SJCRH30 (cell line): Measurements from ENCODE around the gene CD1D. TPM values are rescaled to one million over a fixed set of nuclear protein-coding genes. Genes with fewer than 3 reads are reported as not detected.
A peak's percentile ranks its signal among the peaks of the same experiment; 100 is the strongest.
"Not testable (repeated sequence)": the region's sequence is repeated elsewhere in the genome, so short reads cannot be mapped to it uniquely, and the experiment has no call there.

Source experiments
- DNase-seq, 2 experiments: peaks; one replicate each; pipeline ENCODE4 v3.0.0-alpha.2; 2015 to 2020
- H3K27ac ChIP-seq: fragments of 250-450 bp; sonication (Bioruptor Pico); 2 replicates; pipeline ENCODE4 v1.5.1; 2020; ENCODE audit warnings: mild to moderate bottlenecking, moderate library complexity
- H3K27me3 ChIP-seq: fragments of 250-450 bp; sonication (Bioruptor Pico); 2 replicates; pipeline ENCODE4 v1.5.1; 2020; ENCODE audit warnings: mild to moderate bottlenecking, moderate library complexity
- H3K36me3 ChIP-seq: fragments of 250-450 bp; sonication (Bioruptor Pico); 2 replicates; pipeline ENCODE4 v1.5.1; 2020; ENCODE audit warnings: mild to moderate bottlenecking, moderate library complexity
- H3K4me1 ChIP-seq: fragments of 250-450 bp; sonication (Bioruptor Pico); 2 replicates; pipeline ENCODE4 v1.5.1; 2020; ENCODE audit warnings: mild to moderate bottlenecking, moderate library complexity
- H3K4me3 ChIP-seq: fragments of 250-450 bp; sonication (Bioruptor Pico); 2 replicates; pipeline ENCODE4 v1.5.1; 2020; ENCODE audit warnings: mild to moderate bottlenecking, moderate library complexity
- H3K9me3 ChIP-seq: fragments of 250-450 bp; sonication (Bioruptor Pico); replicated peaks from 2 replicates; pipeline ENCODE4 v1.5.1; 2020; ENCODE audit warnings: mild to moderate bottlenecking, moderate library complexity
- total RNA-seq: library from RNA; depleted of rRNA; stranded (reverse); fragments of >200 nt; shearing (Covaris generic); gene quantifications from 2 replicates; pipeline ENCODE4 v1.2.3, GENCODE V29; 2014; rRNA removed

Gene CD1D
- total RNA-seq, 1 experiment from 2014 or later = not detected

GRCh38 chr1:158189624-158190023 lies 8.9 kb downstream of the CD1D start:
- Histone ChIP-seq H3K36me3 (no peaks in the 10 kb centered on the region), H3K27me3 (no peaks in the 10 kb centered on the region), H3K9me3 (no peaks in the 10 kb centered on the region), H3K27ac (no peak overlapping the region), H3K4me3 (no peak overlapping the region), H3K4me1 (no peaks in the 10 kb centered on the region)
- DNase-seq = no peak

GRCh38 chr1:158191299-158191698 lies 10.6 kb downstream of the CD1D start:
- Histone ChIP-seq H3K27ac (no peak overlapping the region), H3K4me3 (no peak overlapping the region), H3K9me3 (no peaks in the 10 kb centered on the region), H3K27me3 (no peaks in the 10 kb centered on the region), H3K36me3 (no peaks in the 10 kb centered on the region), H3K4me1 (no peaks in the 10 kb centered on the region)
- DNase-seq = no peak

DNA sequence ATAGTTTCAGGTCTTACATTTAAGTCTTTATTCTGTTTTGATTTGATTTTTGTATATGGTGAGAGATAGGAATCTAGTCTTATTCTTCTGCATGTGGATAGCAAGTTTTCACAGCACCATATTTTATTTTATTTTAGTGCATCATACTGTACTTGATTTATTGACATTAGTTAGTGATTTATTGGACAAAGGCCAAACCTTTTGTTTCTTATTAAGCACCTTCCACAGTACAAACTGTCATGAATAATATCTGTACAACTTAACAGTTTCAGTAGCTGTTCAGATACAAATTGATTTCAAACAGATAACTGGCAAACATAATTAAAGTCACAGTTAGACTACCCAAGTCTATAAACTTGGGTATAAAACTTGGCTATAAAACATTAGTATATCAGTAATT lies 15.8 kb downstream of the CD1D start:
- Histone ChIP-seq H3K27me3 (no peaks in the 10 kb centered on the region), H3K4me3 (no peak overlapping the region), H3K4me1 (no peaks in the 10 kb centered on the region), H3K9me3 (no peaks in the 10 kb centered on the region), H3K36me3 (no peaks in the 10 kb centered on the region), H3K27ac (no peak overlapping the region)
- DNase-seq = no peak

- Histone ChIP-seq H3K4me1 (no peaks in the 10 kb centered on the region), H3K27me3 (no peaks in the 10 kb centered on the region), H3K9me3 (no peaks in the 10 kb centered on the region), H3K27ac (no peak overlapping the region), H3K4me3 (no peak overlapping the region), H3K36me3 (no peaks in the 10 kb centered on the region)
- no peak for DNase-seq
These were observed 19.2 kb downstream of the CD1D start for GRCh38 chr1:158199849-158200248.

DNA sequence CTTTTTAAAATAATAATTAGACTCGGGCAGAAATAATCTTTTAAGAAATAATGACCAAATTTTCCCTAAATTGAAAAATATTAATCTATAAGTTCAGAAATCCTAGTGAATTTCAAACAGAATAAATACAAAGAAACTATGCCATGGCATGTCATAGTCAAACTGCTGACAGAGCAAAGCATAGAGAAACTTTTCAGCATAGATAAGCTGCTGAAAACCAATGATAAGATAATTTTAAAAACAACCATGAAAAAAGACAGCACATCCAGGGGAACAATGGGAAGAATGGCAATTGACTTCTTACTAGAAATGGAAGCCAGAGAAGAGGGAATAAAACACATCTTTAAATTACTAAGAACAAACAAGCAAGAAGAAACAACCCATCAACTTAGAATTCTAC lies 19.8 kb downstream of the CD1D start:
- no peak for DNase-seq
- no peaks in the 10 kb centered on the region for H3K9me3 ChIP-seq
- H3K27me3 ChIP-seq = no peaks in the 10 kb centered on the region
- H3K27ac ChIP-seq = no peak overlapping the region
- no peak overlapping the region for H3K4me3 ChIP-seq
- H3K4me1 ChIP-seq = no peaks in the 10 kb centered on the region
- no peaks in the 10 kb centered on the region for H3K36me3 ChIP-seq

GRCh38 chr1:158203693-158204457 lies 23.2 kb downstream of the CD1D start:
- no peaks in the 10 kb centered on the region for H3K27me3 ChIP-seq
- no peak overlapping the region for H3K4me3 ChIP-seq
- DNase-seq = peak; percentile 16 to 77
- no peak overlapping the region for H3K27ac ChIP-seq
- no peaks in the 10 kb centered on the region for H3K4me1 ChIP-seq
- H3K9me3 ChIP-seq = no peaks in the 10 kb centered on the region
- no peaks in the 10 kb centered on the region for H3K36me3 ChIP-seq

- H3K4me3 ChIP-seq = no peak overlapping the region
- H3K36me3 ChIP-seq = no peaks in the 10 kb centered on the region
- H3K9me3 ChIP-seq = no peaks in the 10 kb centered on the region
- H3K27ac ChIP-seq = no peak overlapping the region
- no peaks in the 10 kb centered on the region for H3K4me1 ChIP-seq
- no peaks in the 10 kb centered on the region for H3K27me3 ChIP-seq
- no peak for DNase-seq
These were observed 23.7 kb downstream of the CD1D start for GRCh38 chr1:158204458-158204827.

GRCh38 chr1:158208586-158209116 lies 28.0 kb downstream of the CD1D start:
- Histone ChIP-seq H3K27ac (no peak overlapping the region), H3K9me3 (no peaks in the 10 kb centered on the region), H3K4me1 (no peaks in the 10 kb centered on the region), H3K36me3 (no peaks in the 10 kb centered on the region), H3K27me3 (no peaks in the 10 kb centered on the region), H3K4me3 (no peak overlapping the region)
- no peak for DNase-seq

GRCh38 chr1:158212320-158212719 lies 31.6 kb downstream of the CD1D start:
- no peaks in the 10 kb centered on the region for H3K9me3 ChIP-seq
- H3K4me1 ChIP-seq = no peaks in the 10 kb centered on the region
- no peak overlapping the region for H3K4me3 ChIP-seq
- no peaks in the 10 kb centered on the region for H3K36me3 ChIP-seq
- no peaks in the 10 kb centered on the region for H3K27me3 ChIP-seq
- H3K27ac ChIP-seq = no peak overlapping the region
- DNase-seq = no peak

DNA sequence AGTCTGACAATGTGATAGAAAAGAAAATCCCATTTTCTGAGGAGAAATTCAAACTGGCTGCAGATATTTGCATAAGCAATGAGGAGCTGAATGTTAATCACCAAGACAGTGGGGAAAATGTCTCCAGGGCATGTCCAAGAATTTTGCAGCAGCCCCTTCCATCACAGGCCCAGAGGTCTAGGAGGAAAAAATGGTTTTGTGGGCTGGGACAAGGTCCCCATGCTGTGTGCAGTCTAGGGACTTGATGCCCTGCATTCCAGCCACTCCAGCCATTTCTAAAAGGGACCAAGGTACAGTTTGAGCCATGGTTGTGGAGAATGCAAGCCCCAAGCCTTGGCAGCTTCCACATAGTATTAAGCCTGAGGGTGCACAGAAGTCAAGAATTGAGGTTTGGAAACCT lies 42.8 kb downstream of the CD1D start:
- not testable (repeated sequence) for DNase-seq, H3K4me1 ChIP-seq, H3K9me3 ChIP-seq, H3K27me3 ChIP-seq, H3K27ac ChIP-seq, H3K36me3 ChIP-seq, H3K4me3 ChIP-seq

DNA sequence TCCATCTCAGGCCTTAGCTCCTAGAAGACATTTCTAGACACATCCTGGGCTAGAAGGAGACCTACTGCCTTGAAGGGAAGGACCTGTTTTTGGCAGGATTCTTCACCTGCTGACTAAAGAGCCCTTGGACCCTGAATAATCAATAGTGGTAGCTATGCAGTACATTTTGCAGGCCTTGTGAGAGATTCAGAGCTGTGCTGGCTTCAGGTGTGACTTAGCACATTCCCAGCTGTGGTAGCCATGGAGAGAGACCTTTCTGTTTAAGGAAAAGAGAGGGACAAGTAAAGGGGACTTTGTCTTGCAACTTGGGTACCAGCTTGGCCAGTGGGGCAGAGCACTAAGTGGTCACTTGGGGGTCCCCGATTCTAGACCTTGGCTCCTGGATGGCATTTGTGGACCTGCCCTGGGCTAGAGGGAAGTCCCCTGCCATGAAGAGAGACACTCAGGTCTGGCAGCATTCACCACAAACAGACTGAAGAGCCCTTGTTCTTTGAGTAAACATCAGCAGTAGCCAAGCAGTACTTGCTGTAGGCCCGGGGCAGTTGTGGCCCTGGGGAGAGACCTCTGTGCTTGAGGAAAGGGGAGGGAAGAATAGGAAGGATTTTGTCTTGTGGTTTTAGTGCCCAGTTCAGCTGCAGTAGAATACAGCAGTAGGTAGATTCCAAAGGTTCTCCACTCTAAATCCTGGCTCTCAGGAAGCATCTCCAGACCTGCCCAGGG lies 47.4 kb downstream of the CD1D start:
- no peaks in the 10 kb centered on the region for H3K36me3 ChIP-seq
- no peak for DNase-seq
- H3K4me1 ChIP-seq = no peaks in the 10 kb centered on the region
- H3K27ac ChIP-seq = no peak overlapping the region
- H3K9me3 ChIP-seq = no peaks in the 10 kb centered on the region
- H3K27me3 ChIP-seq = no peaks in the 10 kb centered on the region
- no peak overlapping the region for H3K4me3 ChIP-seq

Other genes starting within 250 kb of the CD1D start
- 26.3 and 26.4 TPM in 2 replicates for gene KIRREL1, start 187.2 kb upstream of the CD1D start, total RNA-seq
- gene CD1A, start 73.5 kb downstream of the CD1D start, total RNA-seq = not detected in 2 replicates
- gene CD1C, start 109.0 kb downstream of the CD1D start, total RNA-seq = not detected in 2 replicates
- gene CD1B, start 150.6 kb downstream of the CD1D start, total RNA-seq = 0.13 TPM in 1 of 2 replicates, not detected in the other
- gene CD1E, start 173.0 kb downstream of the CD1D start, total RNA-seq = 0.10 and 0.34 TPM in 2 replicates
- not detected in 2 replicates for gene OR10T2, start 218.6 kb downstream of the CD1D start, total RNA-seq
- not detected in 2 replicates for gene OR10K2, start 245.3 kb downstream of the CD1D start, total RNA-seq